HL-60 (cell line): ENCODE data around the gene LRMDA.

Experiments used
- DNase-seq, 2 experiments: peaks; one replicate each; pipeline ENCODE4 v3.0.0-alpha.2; 2010 to 2020; ENCODE audit warnings: low read depth in 1 of 2, low spot score in 1 of 2
- H3K27ac ChIP-seq: fragments of 250-450 bp; sonication (Bioruptor Pico); replicated peaks from 2 replicates; pipeline ENCODE4 v1.5.1; 2020; ENCODE audit warnings: mild to moderate bottlenecking, moderate library complexity
- H3K27me3 ChIP-seq: fragments of 250-450 bp; sonication (Bioruptor Pico); 2 replicates; pipeline ENCODE4 v1.5.1; 2021; ENCODE audit warnings: mild to moderate bottlenecking, moderate library complexity; ENCODE audit not compliant: insufficient read depth, poor library complexity, severe bottlenecking
- H3K4me3 ChIP-seq: replicated peaks from 2 replicates; pipeline ENCODE4 v1.5.1; 2011; ENCODE audit warnings: mild to moderate bottlenecking, control low read depth, low read length; ENCODE audit not compliant: insufficient read depth
- CTCF ChIP-seq: IDR thresholded peaks from one replicate; pipeline ENCODE4 v1.5.1; 2011; ENCODE audit warnings: low read length, control low read depth, inconsistent platforms; ENCODE audit not compliant: insufficient read depth
- GABPA ChIP-seq: IDR thresholded peaks from 2 replicates; pipeline ENCODE4 v1.6.1; 2012; ENCODE audit warnings: low read depth
- POLR2AphosphoS5 ChIP-seq: IDR thresholded peaks from 2 replicates; pipeline ENCODE4 v1.6.1; 2012; ENCODE audit warnings: low read depth
- REST ChIP-seq: IDR thresholded peaks from 2 replicates; pipeline ENCODE4 v1.6.1; 2012; ENCODE audit warnings: low read depth; ENCODE audit not compliant: insufficient replicate concordance
- SPI1 ChIP-seq: IDR thresholded peaks from 2 replicates; pipeline ENCODE4 v1.6.1; 2012; ENCODE audit warnings: low read depth, mild to moderate bottlenecking, borderline replicate concordance

Gene LRMDA

GRCh38 chr10:76572021-76572420 is 1140.6 kb downstream of the LRMDA start:
- no peak for TF ChIP-seq GABPA
- no peak for TF ChIP-seq POLR2AphosphoS5
- TF ChIP-seq CTCF = no peak
- TF ChIP-seq SPI1 = no peak
- no peak for TF ChIP-seq REST
- no peak for DNase-seq
- no peak overlapping the region for H3K4me3 ChIP-seq

GRCh38 chr10:76576276-76576962 is 1145.0 kb downstream of the LRMDA start:
- H3K4me3 ChIP-seq = no peak overlapping the region
- no peak for DNase-seq
- no peaks in the 10 kb centered on the region for H3K27me3 ChIP-seq
- TF ChIP-seq POLR2AphosphoS5 = no peak
- TF ChIP-seq GABPA = no peak
- no peak for TF ChIP-seq SPI1
- TF ChIP-seq REST = no peak
- no peak for TF ChIP-seq CTCF
- H3K27ac ChIP-seq = no peak overlapping the region

More at GRCh38 chr10:76572021-76572420, 1140.6 kb downstream of the LRMDA start:
- Histone ChIP-seq H3K27ac (no peak overlapping the region), H3K27me3 (no peaks in the 10 kb centered on the region)

- Histone ChIP-seq H3K27me3 (no peaks in the 10 kb centered on the region), H3K27ac (no peak overlapping the region), H3K4me3 (no peak overlapping the region)
- no peak for TF ChIP-seq SPI1
- no peak for TF ChIP-seq GABPA
- no peak for TF ChIP-seq REST
- DNase-seq = no peak
Observed at GRCh38 chr10:76577455-76577854, 1146.0 kb downstream of the LRMDA start.
